Measurements from ENCODE around the gene PGAM2.
"Not testable (repeated sequence)": the region's sequence is repeated elsewhere in the genome, so short reads cannot be mapped to it uniquely, and the experiment has no call there.

Gene PGAM2

DNA sequence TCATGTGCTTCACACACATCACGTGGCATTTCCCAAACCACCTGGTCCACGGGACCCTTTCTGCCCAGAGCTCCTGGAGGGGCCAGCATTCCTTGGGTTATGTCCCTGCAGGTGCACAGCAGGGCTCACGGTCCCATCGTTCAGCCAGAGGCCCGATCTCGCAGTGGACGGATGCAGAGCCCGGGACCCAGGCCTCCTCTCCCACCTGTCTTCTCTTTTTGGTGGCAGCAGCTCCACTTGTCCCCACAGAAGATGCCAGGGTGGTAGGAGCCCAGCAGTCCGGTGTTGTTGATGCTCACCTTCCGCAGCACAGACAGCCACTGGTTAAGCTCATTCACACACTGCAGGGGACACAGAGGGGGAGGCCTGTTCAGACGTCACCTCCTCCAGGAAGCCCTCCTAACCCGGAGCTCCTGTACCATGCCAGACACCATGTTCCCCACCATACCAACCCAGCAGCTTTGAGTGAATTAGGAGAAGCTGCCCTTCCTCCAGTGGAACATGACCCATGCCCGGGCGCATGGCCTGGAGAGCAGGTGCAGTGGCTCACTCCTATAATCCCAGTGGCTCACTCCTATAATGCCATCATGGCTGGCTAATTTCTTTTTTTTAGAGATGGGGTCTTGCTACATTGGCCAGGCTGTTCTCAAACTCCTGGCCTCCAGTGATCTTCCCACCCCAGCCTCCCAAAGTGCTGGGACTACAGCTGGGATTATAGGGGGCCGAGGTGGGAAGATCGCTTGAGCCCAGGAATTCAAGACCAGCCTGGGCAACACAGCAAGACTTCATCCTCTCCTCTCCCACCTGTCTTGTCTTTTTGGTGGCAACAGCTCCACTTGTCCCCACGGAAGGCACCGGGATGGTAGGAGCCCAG lies 31.2 kb downstream of the PGAM2 start:
- H3K4me1 Mint-ChIP-seq; H3K9me3 Mint-ChIP-seq; H3K27ac Mint-ChIP-seq; H3K4me3 Mint-ChIP-seq; DNase-seq; ATAC-seq (replicated peaks); H3K27me3 Mint-ChIP-seq: not testable (repeated sequence)
- H3K36me3 Mint-ChIP-seq, result peaks cover 11 to 18% of the 10 kb centered on the region in 2 donors

DNA sequence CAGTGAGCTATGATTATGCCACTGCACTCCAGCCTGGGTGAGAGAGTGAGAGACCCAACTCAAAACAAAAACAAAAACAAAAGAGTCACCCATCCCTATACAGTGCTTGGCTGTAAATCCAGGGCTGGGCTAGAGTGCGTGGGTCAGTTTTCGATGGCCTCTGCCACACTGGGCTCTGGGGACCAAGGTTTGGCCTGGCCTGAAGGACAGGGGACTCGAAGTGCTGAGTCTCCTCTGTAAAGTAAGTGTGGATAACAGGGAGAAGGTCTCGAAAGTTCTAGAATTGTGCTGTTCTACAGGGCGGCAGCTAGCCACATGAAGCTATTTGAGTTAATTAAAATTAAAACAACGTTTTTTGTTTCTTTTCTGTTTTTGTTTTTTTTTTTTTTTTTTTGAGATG lies 33.3 kb downstream of the PGAM2 start:
- H3K36me3 Mint-ChIP-seq, result peaks cover 9 to 18% of the 10 kb centered on the region in 2 donors
- not testable (repeated sequence) for ATAC-seq (replicated peaks); DNase-seq; H3K4me1 Mint-ChIP-seq; H3K4me3 Mint-ChIP-seq; H3K9me3 Mint-ChIP-seq; H3K27ac Mint-ChIP-seq; H3K27me3 Mint-ChIP-seq

DNA sequence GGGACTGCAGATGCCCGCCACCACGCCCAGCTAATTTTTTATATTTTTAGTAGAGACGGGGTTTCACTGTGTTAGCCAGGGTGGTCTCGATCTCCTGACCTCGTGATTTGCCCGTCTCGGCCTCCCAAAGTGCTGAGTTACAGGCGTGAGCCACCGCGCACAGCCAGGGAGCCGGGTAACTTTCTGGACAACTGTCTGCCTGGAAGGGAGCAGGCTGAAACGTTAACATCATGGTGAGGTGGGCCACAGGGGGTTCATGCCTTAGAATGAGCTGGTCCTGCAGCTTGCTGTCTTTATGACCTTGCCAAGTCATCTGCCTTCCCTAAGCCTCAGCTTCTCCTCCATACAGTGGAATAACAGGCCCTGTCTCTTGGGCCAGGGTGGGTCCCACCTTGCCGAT lies 34.0 kb downstream of the PGAM2 start:
- not testable (repeated sequence) for ATAC-seq (replicated peaks); H3K4me1 Mint-ChIP-seq; H3K4me3 Mint-ChIP-seq; H3K27ac Mint-ChIP-seq; DNase-seq; H3K9me3 Mint-ChIP-seq; H3K27me3 Mint-ChIP-seq
- peaks cover 5 to 13% of the 10 kb centered on the region in 2 donors for H3K36me3 Mint-ChIP-seq

DNA sequence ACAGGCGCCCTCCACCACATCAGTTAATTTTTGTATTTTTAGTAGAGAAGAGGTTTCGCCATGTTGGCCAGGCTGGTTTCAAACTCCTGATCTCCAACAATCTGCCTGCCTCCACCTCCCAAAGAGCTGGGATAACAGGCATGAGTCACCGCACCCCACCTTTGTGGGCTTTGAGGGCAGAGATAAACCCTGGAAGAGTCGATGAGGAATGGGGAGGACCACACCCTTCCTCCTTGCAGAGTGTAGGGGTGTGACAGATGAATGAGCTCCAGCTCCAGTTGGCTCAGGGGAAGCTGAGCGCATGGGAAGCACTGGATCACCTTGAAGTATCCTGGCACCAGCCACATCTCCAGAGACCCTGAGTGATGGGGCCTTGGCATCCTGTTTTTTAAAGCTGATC lies 35.3 kb downstream of the PGAM2 start:
- not testable (repeated sequence) for DNase-seq; H3K27ac Mint-ChIP-seq; H3K4me1 Mint-ChIP-seq; ATAC-seq (replicated peaks); H3K4me3 Mint-ChIP-seq; H3K9me3 Mint-ChIP-seq; H3K36me3 Mint-ChIP-seq; H3K27me3 Mint-ChIP-seq

DNA sequence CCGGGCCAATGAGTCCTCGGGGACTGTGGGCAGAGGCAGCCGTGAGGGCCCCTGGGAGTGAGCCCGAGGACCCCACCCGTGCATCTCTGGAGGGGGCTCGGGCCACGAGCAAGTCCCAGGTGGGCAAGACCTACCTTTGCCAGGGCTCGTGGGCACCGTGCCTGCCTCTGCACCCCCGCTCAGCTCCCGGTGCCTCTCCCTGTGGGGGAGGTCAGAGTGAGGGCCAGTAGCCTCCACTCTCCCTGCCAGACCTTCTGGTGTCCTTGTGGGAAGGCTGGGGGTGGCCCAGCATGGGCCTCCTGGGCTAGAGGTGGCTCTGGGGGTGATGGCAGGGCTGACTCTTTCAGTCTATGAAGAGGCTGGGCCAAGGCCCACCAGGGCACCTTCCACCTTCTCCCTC lies 35.9 kb downstream of the PGAM2 start:
- H3K4me1 Mint-ChIP-seq; DNase-seq; H3K27ac Mint-ChIP-seq; H3K9me3 Mint-ChIP-seq; ATAC-seq (replicated peaks); H3K27me3 Mint-ChIP-seq; H3K4me3 Mint-ChIP-seq; H3K36me3 Mint-ChIP-seq: not testable (repeated sequence)

DNA sequence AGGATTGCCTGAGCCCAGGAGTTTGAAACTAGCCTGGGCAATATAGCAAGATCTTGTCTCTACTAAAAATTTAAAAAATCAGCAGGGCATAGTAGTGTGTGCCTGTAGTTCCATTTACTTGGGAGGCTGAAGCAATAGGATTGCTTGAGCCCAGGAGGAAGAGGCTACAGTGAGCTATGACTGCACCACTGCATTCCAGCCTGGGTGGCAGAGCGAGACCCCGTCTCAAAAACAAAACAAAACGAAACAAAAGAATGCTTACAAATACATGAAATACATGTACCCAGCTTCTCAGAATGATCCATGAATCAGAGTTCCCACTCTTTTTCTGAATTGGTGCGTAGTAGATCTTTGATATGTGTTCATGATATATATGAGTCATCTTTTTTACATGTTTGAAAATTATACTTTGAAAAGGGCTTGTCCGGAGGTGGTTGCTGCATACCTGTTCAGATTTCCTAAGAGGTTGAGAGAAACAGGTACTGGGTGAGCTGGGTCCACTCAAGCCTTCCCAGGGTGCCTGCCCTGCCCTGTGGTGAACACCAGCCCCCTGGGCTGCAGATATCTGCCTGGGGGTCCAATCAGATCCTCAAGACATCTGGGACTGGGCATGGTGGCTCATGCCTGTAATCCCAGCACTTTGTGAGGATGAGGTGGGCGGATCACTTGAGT lies 42.4 kb downstream of the PGAM2 start:
- not testable (repeated sequence) for H3K36me3 Mint-ChIP-seq; ATAC-seq (replicated peaks); H3K4me3 Mint-ChIP-seq; H3K9me3 Mint-ChIP-seq; H3K27me3 Mint-ChIP-seq; DNase-seq; H3K27ac Mint-ChIP-seq
- peaks cover 5 to 15% of the 10 kb centered on the region in 2 donors for H3K4me1 Mint-ChIP-seq

DNA sequence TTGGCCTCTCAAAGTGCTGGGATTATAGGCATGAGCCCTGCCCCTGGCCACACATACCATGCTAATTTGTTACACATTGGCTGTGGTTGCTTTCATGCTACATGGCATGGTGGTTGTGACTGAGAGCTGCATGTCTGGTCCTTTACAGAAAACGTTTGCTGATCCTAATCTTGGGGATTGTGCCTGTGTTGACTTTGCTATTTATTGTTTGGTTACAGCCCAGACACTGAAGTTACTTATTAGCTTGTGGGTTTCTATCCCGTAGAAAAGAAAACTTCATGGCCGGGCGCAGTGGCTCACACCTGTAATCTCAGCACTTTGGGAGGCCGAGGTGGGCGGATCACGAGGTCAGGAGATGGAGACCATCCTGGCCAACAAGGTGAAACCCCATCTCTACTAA lies 43.3 kb downstream of the PGAM2 start:
- not testable (repeated sequence) for H3K27me3 Mint-ChIP-seq; DNase-seq; H3K27ac Mint-ChIP-seq; H3K36me3 Mint-ChIP-seq; H3K4me3 Mint-ChIP-seq; ATAC-seq (replicated peaks); H3K9me3 Mint-ChIP-seq
- peaks cover 5 to 15% of the 10 kb centered on the region in 2 donors for H3K4me1 Mint-ChIP-seq

DNA sequence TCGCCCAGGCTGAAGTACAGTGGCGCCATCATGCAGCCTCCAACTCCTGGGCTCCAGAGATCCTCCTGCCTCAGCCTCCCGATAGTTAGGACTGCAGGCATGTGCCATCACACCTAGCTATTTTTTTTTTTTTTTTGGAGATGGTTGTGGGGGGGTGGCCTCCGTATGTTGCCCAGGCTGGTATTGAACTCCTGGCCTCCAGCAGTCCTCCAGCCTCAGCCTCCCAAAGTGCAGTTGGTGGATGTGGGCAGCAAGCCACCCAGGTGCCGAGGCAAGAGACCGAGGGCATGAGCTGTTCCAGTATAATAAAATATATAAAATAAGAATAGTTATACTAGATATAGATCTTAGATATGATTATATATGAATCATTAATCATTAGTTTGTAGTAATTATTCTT lies 45.5 kb downstream of the PGAM2 start:
- peaks cover 5 to 15% of the 10 kb centered on the region in 2 donors for H3K4me1 Mint-ChIP-seq
- not testable (repeated sequence) for H3K36me3 Mint-ChIP-seq; H3K27me3 Mint-ChIP-seq; H3K9me3 Mint-ChIP-seq; H3K27ac Mint-ChIP-seq; DNase-seq; H3K4me3 Mint-ChIP-seq; ATAC-seq (replicated peaks)

DNA sequence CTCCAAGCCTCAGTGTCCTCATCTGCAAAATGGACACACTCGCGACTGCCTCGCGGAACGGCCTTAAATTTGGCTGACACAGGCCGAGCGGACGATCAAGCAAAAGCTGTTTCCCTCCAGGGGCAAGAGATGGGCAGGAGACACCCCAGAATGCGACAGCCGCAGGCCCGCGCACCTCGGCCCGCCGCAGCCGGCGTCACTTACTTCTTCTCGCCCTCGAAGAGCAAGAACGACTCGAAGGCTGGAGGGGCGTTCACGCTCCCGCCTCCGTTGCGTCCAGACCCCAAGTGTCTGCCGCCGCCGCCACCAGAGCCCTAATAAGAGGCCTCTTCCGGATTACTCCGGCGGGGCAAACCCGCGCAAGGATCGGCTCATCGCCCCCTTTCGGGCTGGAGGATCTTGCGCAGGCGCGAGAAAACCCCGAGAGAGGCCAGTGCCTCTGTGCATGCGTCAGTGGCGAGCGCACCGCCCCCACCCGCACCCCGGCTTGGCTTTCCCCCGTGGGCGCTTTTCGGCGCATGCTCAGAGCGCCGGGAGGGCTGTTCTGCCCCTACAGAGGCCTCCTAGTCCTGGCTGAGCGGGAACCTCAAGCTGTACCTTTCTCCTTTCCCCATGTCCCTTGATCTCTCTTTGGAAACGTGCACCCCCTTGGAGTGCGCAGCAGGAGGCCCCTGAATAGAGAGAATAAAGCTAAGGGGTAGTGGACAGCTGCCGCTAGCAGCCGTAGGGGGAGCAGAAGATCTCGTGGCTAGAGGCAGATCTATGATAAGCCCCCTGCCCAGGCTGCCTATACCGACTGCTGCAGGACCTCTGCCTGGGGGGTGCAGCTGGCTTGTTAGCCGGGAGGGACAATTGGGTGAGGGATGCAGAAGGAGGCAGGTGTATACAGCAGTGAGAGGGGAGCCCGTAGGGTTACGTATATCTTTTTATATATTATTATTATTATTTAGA lies 46.2 kb downstream of the PGAM2 start:
- H3K4me1 Mint-ChIP-seq, result peaks cover 5 to 15% of the 10 kb centered on the region in 2 donors
- DNase-seq, result peak; percentile 100
- H3K9me3 Mint-ChIP-seq, result not testable (repeated sequence)

DNA sequence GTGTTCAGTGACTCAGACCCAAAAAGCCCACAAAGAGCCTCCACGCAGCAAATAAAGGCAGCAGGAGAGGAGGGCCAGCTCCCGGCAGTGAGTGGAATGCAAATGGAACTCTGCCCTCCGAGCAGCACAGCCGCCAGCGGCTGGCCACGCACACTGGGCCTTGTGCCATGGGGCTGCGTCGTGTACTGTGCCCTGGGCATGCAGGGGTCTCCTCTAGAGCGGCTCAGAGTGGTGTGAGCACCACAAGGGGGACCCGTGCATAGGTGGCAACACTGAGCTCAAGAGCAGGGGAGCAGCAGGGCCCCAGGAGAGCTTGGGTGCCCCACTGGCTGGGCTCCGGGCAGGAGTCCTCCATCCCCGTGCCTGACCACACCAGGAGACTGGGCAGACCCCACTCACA lies 50.3 kb downstream of the PGAM2 start:
- not testable (repeated sequence) for DNase-seq; H3K4me3 Mint-ChIP-seq; H3K9me3 Mint-ChIP-seq; ATAC-seq (replicated peaks); H3K27me3 Mint-ChIP-seq; H3K27ac Mint-ChIP-seq; H3K4me1 Mint-ChIP-seq
- H3K36me3 Mint-ChIP-seq, result peaks cover 5 to 10% of the 10 kb centered on the region in 2 donors

More for the DNA sequence above, 46.2 kb downstream of the PGAM2 start:
- Mint-ChIP-seq H3K4me3 (peak overlapping the region; percentile 85 to 89), H3K27ac (peak overlapping the region; percentile 91)
- peak; percentile 96 to 97 for ATAC-seq (replicated peaks)
- H3K36me3 Mint-ChIP-seq, H3K27me3 Mint-ChIP-seq: not testable (repeated sequence)

Data from stimulated activated naive B cell treated with anti-CD40 and anti-IgM and Interleukin-4, amounts not matched to agents 10 μg/mL and 1 μg/mL and 100 μg/mL, for 72 hours (primary cell).